ENCODE data around the gene AGPS.
"Not testable (repeated sequence)": the region's sequence is repeated elsewhere in the genome, so short reads cannot be mapped to it uniquely, and the experiment has no call there.

The AGPS gene

GRCh38 chr2:177391822-177392372 lies 676 bp upstream of the AGPS start:
- no peak for DNase-seq

DNA sequence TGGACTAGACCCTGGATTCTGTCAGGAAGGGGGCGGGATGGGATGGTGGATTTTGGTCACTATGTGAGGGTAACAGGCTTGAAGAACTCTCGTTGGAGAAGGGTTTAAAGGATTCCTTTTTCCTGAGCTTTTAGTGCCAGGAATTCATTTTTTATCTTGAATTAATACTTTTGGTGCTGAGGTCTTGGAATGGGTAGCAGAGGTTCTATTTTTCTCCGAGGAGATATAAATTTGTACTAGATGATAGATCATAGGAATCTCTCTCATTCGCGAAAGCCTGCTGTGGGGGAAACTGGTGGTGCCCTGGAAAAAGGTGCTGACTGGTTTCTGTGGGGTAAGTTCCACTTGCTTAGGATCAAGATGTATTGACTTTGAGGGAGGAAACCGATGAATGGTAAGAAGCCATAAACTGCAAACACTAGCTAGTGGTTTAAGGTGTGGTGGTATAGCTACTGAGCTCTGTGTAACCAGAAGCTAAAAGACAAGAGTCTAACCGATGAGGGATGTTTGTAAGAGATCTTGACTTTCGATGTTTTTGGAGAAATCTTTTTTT lies 706 bp downstream of the AGPS start:
- no peak for DNase-seq

DNA sequence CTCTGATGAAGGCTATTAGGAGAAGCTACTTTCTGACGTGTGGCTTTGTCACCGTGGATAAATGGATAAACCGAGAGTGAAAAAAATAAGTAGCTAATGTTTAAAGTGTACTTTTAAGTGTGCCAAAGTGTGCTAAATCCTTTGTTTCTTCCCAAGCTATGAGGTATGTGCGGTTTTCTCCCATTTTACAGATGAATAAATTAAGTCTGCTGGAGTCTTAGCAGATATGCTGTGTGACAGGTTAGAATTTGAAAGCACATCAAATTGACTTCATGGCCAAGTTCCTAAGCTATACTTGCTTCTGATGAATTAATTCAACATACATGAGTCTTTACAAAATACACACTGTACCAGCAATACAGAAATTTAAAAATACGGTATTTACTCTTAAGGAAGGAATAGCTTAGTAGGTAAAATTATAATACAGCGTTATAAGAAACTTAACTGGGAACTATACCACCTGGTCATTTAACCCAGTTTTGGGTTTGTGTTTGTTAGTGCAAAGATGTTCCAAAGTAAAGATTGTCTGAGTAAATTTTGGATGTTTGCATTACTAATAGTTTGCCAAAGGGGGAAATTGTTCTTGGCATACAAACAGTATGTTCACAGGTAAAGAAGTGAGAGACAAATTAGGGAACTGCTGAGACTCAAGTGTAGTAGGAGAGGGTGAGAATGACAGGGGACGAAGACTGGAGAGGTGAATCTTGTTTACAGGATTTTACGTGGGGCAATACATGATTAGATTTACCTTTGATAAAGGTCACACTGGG lies 1.4 kb downstream of the AGPS start:
- no peak for DNase-seq

DNA sequence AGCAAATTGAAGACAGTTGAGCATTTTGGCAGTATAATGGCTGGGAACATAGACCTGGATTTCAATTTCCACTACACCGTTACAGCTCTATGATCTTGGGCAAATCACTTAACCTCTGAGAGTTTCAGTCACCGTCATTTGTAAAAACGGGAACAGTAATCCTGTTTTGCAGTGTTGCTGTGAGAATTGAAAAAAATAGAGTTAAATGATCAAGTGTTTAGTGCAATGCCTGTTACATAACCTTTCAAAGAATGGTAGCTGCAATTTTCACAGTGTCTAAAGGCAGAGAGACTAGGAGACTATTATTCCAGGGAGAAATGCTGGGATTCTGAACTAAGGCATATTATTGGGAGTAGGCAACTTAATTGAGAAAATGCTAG lies 2.0 kb downstream of the AGPS start:
- DNase-seq = no peak

- DNase-seq = no peak
Observed at GRCh38 chr2:177395351-177396065, 2.9 kb downstream of the AGPS start.

- no peak for DNase-seq
Observed at GRCh38 chr2:177396703-177397460, 4.3 kb downstream of the AGPS start.

DNA sequence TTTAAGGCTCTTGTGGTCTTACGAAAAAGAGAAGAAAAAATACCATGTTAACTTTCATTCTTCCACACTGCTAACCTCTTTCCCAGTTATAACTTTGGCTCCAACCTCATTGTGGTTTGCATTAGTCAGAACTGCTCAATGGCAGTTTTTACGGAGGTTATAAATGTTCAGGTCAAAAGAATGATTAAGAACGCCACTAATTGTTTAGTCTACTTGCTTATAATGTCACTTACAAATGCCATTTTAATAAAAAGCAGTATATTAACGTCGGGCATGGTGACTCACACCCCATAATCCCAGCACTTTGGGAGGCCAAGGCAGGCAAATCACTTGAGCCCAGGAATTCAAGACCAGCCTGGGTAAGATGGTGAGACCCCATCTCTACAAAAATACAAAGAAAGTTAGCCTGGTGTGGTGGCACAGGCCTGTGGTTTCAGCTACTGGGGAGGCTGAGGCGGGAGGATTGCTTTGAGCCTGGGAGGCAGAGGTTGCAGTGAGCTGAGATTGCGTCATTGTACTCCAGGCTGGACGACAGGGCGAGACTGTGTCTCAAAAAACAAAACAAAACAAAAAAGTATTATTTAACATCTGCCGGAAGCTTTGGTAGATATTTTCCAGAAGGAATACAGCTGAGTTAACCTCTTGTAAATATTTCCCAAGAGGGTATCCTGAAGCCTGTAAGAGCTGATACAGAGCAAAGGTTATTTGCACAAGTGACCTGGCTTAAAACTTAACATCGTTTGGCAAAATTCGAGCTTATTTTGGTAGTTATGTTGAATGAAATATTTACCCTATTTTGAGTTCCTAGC lies 5.1 kb downstream of the AGPS start:
- no peak for DNase-seq

DNA sequence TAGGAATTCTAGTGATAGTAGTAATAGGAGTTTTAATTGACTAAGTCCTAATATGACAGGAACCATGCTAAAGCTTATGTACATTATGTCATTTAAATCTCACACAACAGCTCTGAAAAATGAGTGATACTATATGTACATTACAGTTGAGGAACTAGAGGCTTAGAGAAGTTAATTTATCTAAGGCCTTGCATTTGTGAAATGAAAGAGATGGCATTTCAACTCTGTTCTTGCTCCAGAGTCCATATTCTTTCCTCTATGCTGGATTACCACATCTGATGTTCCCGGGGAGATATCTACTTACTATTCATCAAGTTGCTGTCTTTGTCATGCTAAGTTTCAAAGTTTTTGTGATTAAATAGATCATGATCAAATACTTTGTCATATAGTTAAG lies 5.7 kb downstream of the AGPS start:
- no peak for DNase-seq

DNA sequence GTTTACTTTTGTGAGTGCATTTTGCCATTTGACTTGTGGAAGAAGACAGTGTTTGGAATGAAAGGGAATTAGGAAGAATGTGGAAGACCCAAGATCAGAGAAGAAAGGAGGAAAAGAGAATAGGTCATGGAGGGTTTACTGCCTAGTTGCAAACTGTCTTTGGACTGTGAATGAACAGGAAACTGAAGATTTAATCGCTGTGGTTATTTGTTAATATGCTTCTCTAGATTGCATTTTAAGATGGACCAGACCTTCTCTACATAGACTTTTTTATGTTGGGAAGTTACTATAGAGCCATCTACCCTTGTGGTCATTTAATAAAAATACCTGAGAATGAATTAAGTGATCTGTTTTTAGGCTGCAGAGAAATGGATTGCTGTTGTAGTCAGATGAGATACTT lies 6.2 kb downstream of the AGPS start:
- no peak for DNase-seq

GRCh38 chr2:177399376-177399775 lies 6.8 kb downstream of the AGPS start:
- no peak for DNase-seq

DNA sequence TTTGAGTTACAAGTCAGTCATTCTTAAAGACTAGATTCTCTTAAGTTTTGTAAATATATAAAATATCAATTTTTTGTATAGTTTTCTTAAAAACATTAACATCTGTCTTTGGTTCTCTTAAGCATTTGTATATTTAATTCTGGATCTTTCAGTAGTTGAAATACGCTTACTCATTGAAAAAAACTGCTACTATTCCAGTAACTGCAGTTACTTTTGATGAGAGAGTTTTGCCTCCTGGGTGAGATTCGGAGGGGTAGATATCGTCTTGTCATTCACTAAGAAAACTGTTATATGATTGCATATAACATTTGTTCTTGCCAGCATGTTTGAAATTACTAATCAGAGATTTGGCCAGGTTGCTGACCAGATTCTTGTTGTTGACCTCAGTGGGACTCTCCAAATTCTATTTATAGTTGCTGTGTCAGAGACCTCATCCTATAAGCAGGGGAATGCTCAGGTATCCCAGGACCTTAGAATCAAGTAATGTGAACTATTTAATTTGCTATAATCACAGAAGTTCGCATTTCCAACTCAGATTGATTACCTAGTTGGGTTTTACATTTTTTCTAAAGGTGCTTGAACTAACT lies 7.9 kb downstream of the AGPS start:
- no peak for DNase-seq

DNA sequence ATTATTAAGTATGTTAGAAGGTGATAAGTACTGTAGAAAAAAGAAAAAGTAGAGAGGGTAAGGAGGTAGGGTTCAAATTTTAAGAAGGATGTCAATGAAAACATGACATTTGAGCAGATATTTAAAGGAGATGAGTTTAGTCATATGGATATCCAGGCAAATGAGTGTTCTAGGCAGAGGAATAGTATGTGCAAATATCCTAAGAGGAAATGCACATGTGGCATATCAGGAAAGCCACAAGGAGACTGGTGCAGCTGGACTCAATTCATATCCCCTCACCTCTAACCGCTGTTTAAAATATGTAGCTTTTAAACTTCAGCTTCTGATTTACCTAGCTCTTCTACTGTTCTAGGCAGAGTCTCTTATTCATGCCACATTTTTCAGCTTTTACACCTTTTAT lies 9.5 kb downstream of the AGPS start:
- no peak for DNase-seq

DNA sequence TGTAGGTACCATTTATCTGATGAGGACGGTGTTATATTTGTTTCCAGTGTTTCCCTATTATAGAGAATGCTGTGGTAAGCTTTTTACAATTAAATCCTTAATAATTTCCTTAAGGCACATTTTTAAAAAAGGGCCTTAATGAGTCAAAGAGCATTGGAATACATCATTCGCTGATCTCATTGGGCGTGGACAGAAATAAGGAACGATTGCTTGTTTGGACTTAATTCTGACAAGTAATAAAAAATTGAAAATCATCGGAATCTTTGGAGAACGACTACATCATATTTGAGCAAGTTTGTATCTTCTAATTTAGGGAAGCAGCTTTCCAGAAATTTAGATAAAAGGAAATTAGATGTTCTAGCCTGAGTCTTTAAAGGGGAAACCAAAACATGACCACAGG lies 11.3 kb downstream of the AGPS start:
- DNase-seq = no peak

GRCh38 chr2:177404243-177404642 lies 11.7 kb downstream of the AGPS start:
- no peak for DNase-seq

DNA sequence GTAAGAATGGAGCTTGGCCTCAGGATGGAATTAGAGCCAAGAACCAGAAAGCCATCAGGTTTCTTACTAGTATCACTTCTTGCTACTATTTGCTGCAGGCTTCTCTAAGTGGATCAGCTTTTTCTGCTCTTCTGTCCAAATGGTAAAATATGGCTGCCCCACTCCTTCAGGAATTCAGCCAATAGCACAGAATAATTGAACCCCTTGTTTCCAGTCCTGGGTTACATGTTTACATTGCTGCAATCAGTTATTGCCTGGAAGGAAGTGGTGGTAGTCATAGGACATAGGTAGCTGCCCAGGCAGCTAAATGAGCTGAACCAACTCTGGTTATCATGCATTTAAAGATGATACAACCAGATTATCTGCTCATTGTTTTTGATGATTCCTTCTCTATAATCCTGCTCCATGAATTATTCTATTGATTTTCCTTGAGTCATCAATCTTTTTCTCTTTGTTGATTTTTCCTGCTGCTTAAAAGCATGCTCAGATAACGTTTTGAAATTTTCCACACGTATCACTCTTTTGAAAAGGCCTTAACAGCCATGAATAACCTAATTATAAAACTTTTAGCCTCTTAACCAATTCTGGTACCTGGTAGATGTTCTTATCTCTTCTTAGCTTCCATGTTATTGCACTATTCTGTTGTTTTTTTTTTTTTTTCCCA lies 12.6 kb downstream of the AGPS start:
- DNase-seq = no peak

DNA sequence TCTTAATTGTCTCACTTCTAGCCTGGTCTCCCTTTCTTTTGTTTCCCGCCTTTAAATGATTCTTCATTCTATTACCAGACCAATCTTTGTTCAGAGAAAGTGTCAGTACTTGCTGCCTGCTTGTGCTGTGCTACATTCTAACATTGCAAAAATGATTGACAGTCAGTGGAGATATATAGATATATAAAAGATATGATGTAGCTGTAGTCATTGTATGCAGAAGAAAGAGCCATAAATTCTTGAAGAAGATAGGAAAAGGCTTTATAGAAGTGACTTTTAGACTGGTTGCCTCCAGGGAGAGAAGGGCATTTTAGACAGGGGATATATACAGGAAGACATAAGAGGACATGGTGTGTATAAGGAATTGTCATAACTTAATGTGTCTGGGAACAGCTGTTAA lies 13.6 kb downstream of the AGPS start:
- no peak for DNase-seq

DNA sequence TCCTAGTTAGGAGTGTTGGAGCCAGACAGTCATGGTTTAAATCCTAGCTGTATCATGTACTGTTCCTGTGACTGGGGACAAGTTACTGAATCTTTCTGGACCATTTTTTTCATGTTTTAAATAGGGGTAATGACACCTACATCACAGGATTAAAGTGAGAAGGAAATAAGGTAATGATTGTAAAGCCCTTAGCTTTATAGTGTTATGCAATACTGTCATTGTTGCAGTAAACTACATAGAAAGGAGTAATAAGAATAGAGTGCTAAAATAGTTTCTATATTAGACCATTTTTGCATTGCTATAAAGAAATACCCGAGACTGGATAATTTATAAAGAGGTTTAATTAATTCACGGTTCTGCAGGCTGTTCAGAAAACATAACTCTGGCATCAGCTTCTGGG lies 14.5 kb downstream of the AGPS start:
- DNase-seq = no peak

DNA sequence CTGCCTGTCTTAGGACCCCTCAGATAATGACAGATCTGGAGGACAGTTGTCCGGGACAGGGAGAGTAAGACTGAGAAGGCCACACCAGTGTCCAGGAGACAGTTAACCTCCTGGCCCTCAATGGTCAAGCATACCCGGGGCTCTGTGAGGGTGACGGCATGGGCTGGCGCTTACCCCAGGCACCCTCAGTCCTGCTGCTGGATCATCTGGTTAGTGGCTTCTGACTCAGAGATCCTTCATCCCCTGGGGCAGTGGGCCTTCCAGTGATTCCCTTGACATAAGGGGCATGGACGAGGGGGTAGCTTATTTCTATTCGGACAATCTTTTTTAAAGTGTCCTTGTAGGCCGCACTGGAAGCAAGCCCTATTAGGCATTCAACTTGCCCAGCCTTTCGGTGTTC lies 18.1 kb downstream of the AGPS start:
- DNase-seq = not testable (repeated sequence)

GRCh38 chr2:177413703-177414102 lies 21.1 kb downstream of the AGPS start:
- DNase-seq = no peak

DNA sequence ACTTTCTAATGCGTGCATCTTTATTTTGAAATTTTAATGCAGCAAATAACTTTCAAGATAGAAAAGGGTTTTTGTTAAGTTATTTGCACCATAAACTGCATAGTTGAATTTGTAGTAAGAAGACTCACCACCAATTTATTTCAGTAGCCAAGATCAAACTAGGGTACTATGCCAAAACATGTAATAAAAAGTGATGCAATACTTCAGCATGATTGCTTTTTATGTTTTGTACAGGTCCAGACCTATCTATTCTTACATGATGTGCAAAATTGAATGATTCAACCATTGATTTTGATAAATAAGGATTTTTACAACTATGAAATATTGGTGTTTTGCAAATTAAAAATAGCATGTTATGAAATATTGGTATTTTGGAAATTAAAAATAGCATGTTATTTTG lies 26.7 kb downstream of the AGPS start:
- no peak for DNase-seq

GRCh38 chr2:177422271-177422670 lies 29.7 kb downstream of the AGPS start:
- DNase-seq = no peak

DNA sequence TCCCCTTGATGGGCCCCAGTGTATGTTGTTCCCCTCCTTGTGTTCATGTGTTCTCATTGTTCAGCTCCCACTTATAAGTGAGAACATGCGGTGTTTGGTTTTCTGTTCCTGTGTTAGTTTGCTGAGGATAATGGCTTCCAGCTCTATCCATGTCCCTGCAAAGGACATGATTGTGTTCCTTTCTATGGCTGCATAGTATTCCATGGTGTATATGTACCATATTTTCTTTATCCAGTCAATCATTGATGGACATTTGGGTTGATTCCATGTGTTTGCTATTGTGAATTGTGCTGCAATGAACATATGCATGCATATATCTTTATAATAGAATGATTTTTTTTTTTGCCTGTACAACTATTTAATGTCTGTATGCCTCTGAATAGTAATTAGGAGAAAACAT lies 31.5 kb downstream of the AGPS start:
- not testable (repeated sequence) for DNase-seq

Data from NCI-H1105 treated with DMSO at 0.1 percent for 48 hours (cell line).